Effector CD4-positive, alpha-beta T cell (primary cell): ENCODE results near the gene UBQLN3.

ENCODE experiments used
- DNase-seq: peaks from one replicate; pipeline ENCODE4 v3.0.0-alpha.2; 2020

Gene UBQLN3

GRCh38 chr11:5505363-5506048 lies 4.3 kb downstream of the UBQLN3 start:
- DNase-seq, result no peak

GRCh38 chr11:5504403-5504921 lies 5.3 kb downstream of the UBQLN3 start:
- DNase-seq, result no peak

GRCh38 chr11:5500393-5500801 lies 9.4 kb downstream of the UBQLN3 start:
- no peak for DNase-seq

GRCh38 chr11:5499671-5500070 lies 10.1 kb downstream of the UBQLN3 start:
- DNase-seq, result no peak

GRCh38 chr11:5489576-5490357 lies 20.0 kb downstream of the UBQLN3 start:
- no peak for DNase-seq

- no peak for DNase-seq
Observed at GRCh38 chr11:5488798-5489399, 20.9 kb downstream of the UBQLN3 start.

GRCh38 chr11:5488385-5488784 lies 21.4 kb downstream of the UBQLN3 start, which contains the start of gene OR52D1:
TSS of gene OR52D1 (plus strand) at chr11:5488685. CDS start at chr11:5488707, 22 bp downstream.
- DNase-seq, result no peak

- no peak for DNase-seq
Observed at GRCh38 chr11:5486421-5486820, 23.3 kb downstream of the UBQLN3 start.

- DNase-seq, result no peak
Observed at GRCh38 chr11:5486003-5486402, 23.8 kb downstream of the UBQLN3 start.

- peak; percentile 13 for DNase-seq
Observed at GRCh38 chr11:5476186-5476819, 33.5 kb downstream of the UBQLN3 start.

GRCh38 chr11:5473921-5474320 lies 35.8 kb downstream of the UBQLN3 start:
- DNase-seq, result no peak

- no peak for DNase-seq
Observed at GRCh38 chr11:5467527-5467926, 42.2 kb downstream of the UBQLN3 start.

GRCh38 chr11:5460983-5461621 lies 48.7 kb downstream of the UBQLN3 start:
- DNase-seq, result no peak
